DOHH2 (cell line): ENCODE results near the gene LYZ.
A peak's percentile ranks its signal among the peaks of the same experiment; 100 is the strongest.

Experiments used
- H3F3A ChIP-seq: fragments of 200-600 bp; sonication (generic), shearing (Covaris generic); 2 replicates; pipeline ENCODE4 v1.6.0; 2016; ENCODE audit warnings: antibody characterized with exemption, mild to moderate bottlenecking; ENCODE audit not compliant: control insufficient read depth, insufficient read depth
- H3K27ac ChIP-seq: fragments of 200-600 bp; sonication (generic); 2 replicates; pipeline ENCODE4 v1.5.1; 2014; ENCODE audit warnings: low read depth, mild to moderate bottlenecking, low read length, moderate library complexity
- H3K27me3 ChIP-seq: fragments of 200-600 bp; sonication (generic); 2 replicates; pipeline ENCODE4 v1.6.1; 2014; ENCODE audit warnings: mild to moderate bottlenecking, low read length, mixed read lengths; ENCODE audit not compliant: control insufficient read depth
- H3K36me3 ChIP-seq: fragments of 200-600 bp; sonication (generic); 2 replicates; pipeline ENCODE4 v1.6.1; 2014; ENCODE audit warnings: mild to moderate bottlenecking, low read length, moderate library complexity, mixed read lengths; ENCODE audit not compliant: control insufficient read depth
- H3K4me1 ChIP-seq: fragments of 200-600 bp; sonication (generic); 2 replicates; pipeline ENCODE4 v1.6.1; 2014; ENCODE audit warnings: mild to moderate bottlenecking, low read length, mixed read lengths; ENCODE audit not compliant: control insufficient read depth
- H3K4me2 ChIP-seq: fragments of 200-600 bp; sonication (generic); 2 replicates; pipeline ENCODE4 v1.6.0; 2014; ENCODE audit warnings: mild to moderate bottlenecking, low read length, moderate library complexity
- H3K4me3 ChIP-seq: fragments of 200-600 bp; sonication (generic); 2 replicates; pipeline ENCODE4 v1.5.1; 2014; ENCODE audit warnings: mild to moderate bottlenecking, low read length, mixed read lengths
- H3K79me2 ChIP-seq: fragments of 200-600 bp; sonication (generic); 2 replicates; pipeline ENCODE4 v1.6.1; 2014; ENCODE audit warnings: mild to moderate bottlenecking, low read length, mixed read lengths; ENCODE audit not compliant: control insufficient read depth
- H3K9me2 ChIP-seq: fragments of 200-600 bp; sonication (generic); replicated peaks from 2 replicates; pipeline ENCODE4 v1.6.1; 2014; ENCODE audit warnings: mild to moderate bottlenecking, low read length, mixed read lengths; ENCODE audit not compliant: control insufficient read depth
- H3K9me3 ChIP-seq: fragments of 200-600 bp; sonication (generic); 2 replicates; pipeline ENCODE4 v1.6.1; 2014; ENCODE audit warnings: antibody characterized with exemption, low read length, mixed read lengths; ENCODE audit not compliant: control insufficient read depth, insufficient read depth
- H4K20me1 ChIP-seq: fragments of 200-600 bp; sonication (generic); 2 replicates; pipeline ENCODE4 v1.6.0; 2014; ENCODE audit warnings: low read depth, mild to moderate bottlenecking, antibody characterized with exemption, low read length, moderate library complexity; ENCODE audit not compliant: control insufficient read depth, insufficient read depth
- CTCF ChIP-seq: fragments of 200-600 bp; sonication (generic); IDR thresholded peaks from one replicate; pipeline ENCODE4 v1.5.1; 2014; ENCODE audit warnings: antibody characterized with exemption, mild to moderate bottlenecking, low read depth, low read length; ENCODE audit not compliant: poor library complexity, severe bottlenecking
- EZH2phosphoT487 ChIP-seq: fragments of 200-600 bp; sonication (generic); IDR thresholded peaks from 2 replicates; pipeline ENCODE4 v1.6.1; 2017; ENCODE audit warnings: borderline replicate concordance, mild to moderate bottlenecking, antibody characterized with exemption, low read length, moderate library complexity, mixed read lengths

The LYZ gene

GRCh38 chr12:69348162-69348938 lies at the start of gene LYZ:
Gene LYZ (plus strand): TSS chr12:69348381. CDS start chr12:69348409, 28 bp downstream.
- no peak for TF ChIP-seq EZH2phosphoT487
- no peak for TF ChIP-seq CTCF
- no peaks in the 10 kb centered on the region for H3K36me3 ChIP-seq
- no peaks in the 10 kb centered on the region for H3K79me2 ChIP-seq
- no peaks in the 10 kb centered on the region for H4K20me1 ChIP-seq
- H3K27ac ChIP-seq, result no peak within 1 kb of the TSS
- no peaks in the 10 kb centered on the region for H3F3A ChIP-seq
- peaks cover 8% of the 10 kb centered on the region for H3K4me1 ChIP-seq
- H3K9me2 ChIP-seq, result no peaks in the 10 kb centered on the region
- H3K27me3 ChIP-seq, result no peaks in the 10 kb centered on the region
- no peaks in the 10 kb centered on the region for H3K9me3 ChIP-seq
- peak within 1 kb of the TSS; percentile 2 for H3K4me3 ChIP-seq
- H3K4me2 ChIP-seq, result peak within 1 kb of the TSS; percentile 39

GRCh38 chr12:69298947-69299346 lies 49.2 kb upstream of the LYZ start:
- Histone ChIP-seq H3K9me3 (peaks cover 5% of the 10 kb centered on the region), H3K4me2 (no peak overlapping the region)

GRCh38 chr12:69304284-69304683 lies 43.9 kb upstream of the LYZ start:
- Histone ChIP-seq H3K4me3 (no peak overlapping the region), H3K4me1 (no peaks in the 10 kb centered on the region), H4K20me1 (no peaks in the 10 kb centered on the region), H3K9me2 (no peaks in the 10 kb centered on the region), H3K27ac (no peak overlapping the region), H3K4me2 (no peak overlapping the region), H3K27me3 (no peaks in the 10 kb centered on the region), H3K36me3 (no peaks in the 10 kb centered on the region), H3F3A (no peaks in the 10 kb centered on the region), H3K79me2 (no peaks in the 10 kb centered on the region), H3K9me3 (peaks cover 11% of the 10 kb centered on the region)
- TF ChIP-seq CTCF (no peak), EZH2phosphoT487 (no peak)

More at GRCh38 chr12:69298947-69299346, 49.2 kb upstream of the LYZ start:
- H4K20me1 ChIP-seq, result no peaks in the 10 kb centered on the region
- H3K27me3 ChIP-seq, result peaks cover 4% of the 10 kb centered on the region; the same call in 1 of the 2 replicates
- H3K4me1 ChIP-seq, result no peaks in the 10 kb centered on the region
- no peaks in the 10 kb centered on the region for H3F3A ChIP-seq
- no peak for TF ChIP-seq EZH2phosphoT487
- TF ChIP-seq CTCF, result no peak
- H3K27ac ChIP-seq, result no peak overlapping the region
- no peaks in the 10 kb centered on the region for H3K36me3 ChIP-seq
- H3K9me2 ChIP-seq, result no peaks in the 10 kb centered on the region
- no peak overlapping the region for H3K4me3 ChIP-seq
- H3K79me2 ChIP-seq, result no peaks in the 10 kb centered on the region
